Measurements from ENCODE around the gene ACSM5. TPM values are rescaled to one million over a fixed set of nuclear protein-coding genes. Genes with fewer than 3 reads are reported as not detected.

Gene ACSM5
- total RNA-seq, 2 donors from 2014 or later = 0.20 to 0.77 TPM

DNA sequence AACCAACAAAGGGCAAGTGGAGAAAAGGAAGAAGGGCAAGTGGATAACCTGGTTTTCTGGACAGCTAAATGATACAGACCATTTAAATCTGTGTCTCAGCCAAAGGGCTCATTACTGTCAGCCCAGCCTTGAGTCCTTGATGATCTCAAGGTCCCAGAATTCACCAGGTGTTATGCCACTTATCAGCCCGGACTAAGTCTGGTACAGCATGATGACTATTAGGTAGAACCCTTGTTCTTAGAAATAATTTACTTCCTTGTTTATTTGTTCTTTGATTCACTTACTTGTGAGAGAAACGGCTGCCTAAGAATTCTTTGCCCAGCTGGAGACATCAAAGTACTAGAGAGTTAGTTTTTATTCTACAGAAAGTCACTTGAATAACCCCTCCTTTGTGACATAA lies 8.3 kb upstream of the ACSM5 start:
- H3K9me3 ChIP-seq = no peaks in the 10 kb centered on the region
- no peak overlapping the region for H3K9ac ChIP-seq (ENCODE audit: low read depth in 2 of 2, low read length in 2 of 2)
- H3K27ac ChIP-seq = no peak overlapping the region
- no peaks in the 10 kb centered on the region for H3K36me3 ChIP-seq
- H3K27me3 ChIP-seq = no peaks in the 10 kb centered on the region
- H3K4me3 ChIP-seq = no peak overlapping the region
- intact Hi-C loops (cut with DNase I) = no loop called here
- no peaks in the 10 kb centered on the region for H3K4me1 ChIP-seq
- TF ChIP-seq CTCF (IDR thresholded peaks at IDR 0.05) = no peak
- no peak for DNase-seq

GRCh38 chr16:20401475-20402016 lies 7.8 kb upstream of the ACSM5 start:
- Histone ChIP-seq H3K27me3 (no peaks in the 10 kb centered on the region), H3K36me3 (no peaks in the 10 kb centered on the region), H3K27ac (no peak overlapping the region), H3K4me1 (no peaks in the 10 kb centered on the region), H3K9ac (ENCODE audit: low read depth in 2 of 2, low read length in 2 of 2) (no peak overlapping the region), H3K9me3 (no peaks in the 10 kb centered on the region), H3K4me3 (no peak overlapping the region)
- no peak for DNase-seq
- no peak for TF ChIP-seq CTCF (IDR thresholded peaks at IDR 0.05)
- intact Hi-C loops (cut with DNase I) = no loop called here

DNA sequence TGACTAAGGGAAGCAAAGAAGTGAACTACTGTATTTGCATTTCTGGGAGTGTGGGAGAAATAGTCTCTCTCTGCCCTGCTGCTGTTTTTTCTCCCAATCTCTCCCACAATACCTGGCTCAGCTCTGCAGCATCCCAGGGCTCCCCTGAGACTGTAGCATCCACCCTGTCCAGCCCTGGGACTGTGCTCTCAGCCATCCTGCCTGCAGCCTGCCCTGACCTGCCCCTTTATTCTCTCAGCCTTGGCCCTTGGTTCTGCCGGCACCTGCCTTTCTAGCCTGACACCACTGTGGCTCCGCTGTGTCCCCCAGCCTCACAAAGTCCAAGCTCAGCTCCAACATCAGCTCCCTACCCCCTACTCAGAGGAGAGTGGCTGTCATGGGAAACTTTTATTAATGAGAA lies 6.7 kb upstream of the ACSM5 start:
- Histone ChIP-seq H3K9me3 (no peaks in the 10 kb centered on the region), H3K4me3 (no peak overlapping the region), H3K36me3 (no peaks in the 10 kb centered on the region), H3K27me3 (no peaks in the 10 kb centered on the region), H3K4me1 (no peaks in the 10 kb centered on the region), H3K27ac (no peak overlapping the region), H3K9ac (ENCODE audit: low read depth in 2 of 2, low read length in 2 of 2) (no peak overlapping the region)
- TF ChIP-seq CTCF (IDR thresholded peaks at IDR 0.05) = no peak
- DNase-seq = no peak
- intact Hi-C loops (cut with DNase I) = no loop called here

- Histone ChIP-seq H3K27ac (no peak within 1 kb of the TSS), H3K9me3 (no peaks in the 10 kb centered on the region), H3K4me1 (no peaks in the 10 kb centered on the region), H3K27me3 (no peaks in the 10 kb centered on the region), H3K9ac (ENCODE audit: low read depth in 2 of 2, low read length in 2 of 2) (no peak within 1 kb of the TSS), H3K36me3 (no peaks in the 10 kb centered on the region), H3K4me3 (no peak within 1 kb of the TSS)
- no peak for TF ChIP-seq CTCF (IDR thresholded peaks at IDR 0.05)
- DNase-seq = no peak
- intact Hi-C loops (cut with DNase I) = no loop called here
Observed at GRCh38 chr16:20404637-20405036, 4.7 kb upstream of the ACSM5 start, which contains the start of gene PDILT. Gene PDILT, minus strand, starts transcription at chr16:20404737. Its CDS starts 5,437 bp downstream, at chr16:20399300.

DNA sequence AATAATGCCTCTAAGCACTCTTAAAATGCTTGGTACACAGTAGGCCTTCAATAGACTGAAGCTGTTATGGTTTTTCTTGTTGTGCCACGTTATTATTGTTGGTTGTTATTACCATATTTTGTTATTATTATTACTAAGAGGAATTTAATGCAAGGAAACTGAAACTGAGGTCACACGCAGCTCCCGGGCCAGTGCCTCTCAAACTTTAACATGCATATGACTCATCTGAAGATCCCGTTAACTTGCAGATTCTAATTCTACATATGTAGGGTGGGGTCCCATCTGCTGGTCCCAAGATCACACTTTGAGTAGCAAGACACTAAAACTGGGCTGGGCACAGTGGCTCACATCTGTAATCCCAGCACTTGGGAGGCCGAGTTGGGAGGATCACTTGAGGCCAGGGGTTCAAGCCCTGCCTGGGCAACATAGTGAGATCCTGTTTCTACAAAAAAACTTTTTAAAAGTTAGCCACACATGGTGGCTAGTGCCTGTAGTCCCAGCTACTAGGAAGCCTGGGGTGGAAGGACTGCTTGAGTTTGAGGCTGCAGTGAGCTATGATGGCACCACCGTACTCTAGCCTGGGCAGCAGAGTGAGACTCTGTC lies 888 bp downstream of the ACSM5 start:
- Histone ChIP-seq H3K4me1 (no peaks in the 10 kb centered on the region), H3K9ac (ENCODE audit: low read depth in 2 of 2, low read length in 2 of 2) (no peak overlapping the region), H3K27ac (no peak overlapping the region), H3K4me3 (no peak overlapping the region), H3K36me3 (no peaks in the 10 kb centered on the region), H3K9me3 (no peaks in the 10 kb centered on the region), H3K27me3 (no peaks in the 10 kb centered on the region)
- no peak for TF ChIP-seq CTCF (IDR thresholded peaks at IDR 0.05)
- no peak for DNase-seq
- intact Hi-C loops (cut with DNase I) = no loop called here

Data from colonic mucosa (tissue), 4 donors.